ENCODE measurements around the gene COL8A2. TPM values are rescaled to one million over a fixed set of nuclear protein-coding genes. Genes with fewer than 3 reads are reported as not detected.

COL8A2 gene
- total RNA-seq, 1 experiment from 2014 or later, result 1.2 TPM

DNA sequence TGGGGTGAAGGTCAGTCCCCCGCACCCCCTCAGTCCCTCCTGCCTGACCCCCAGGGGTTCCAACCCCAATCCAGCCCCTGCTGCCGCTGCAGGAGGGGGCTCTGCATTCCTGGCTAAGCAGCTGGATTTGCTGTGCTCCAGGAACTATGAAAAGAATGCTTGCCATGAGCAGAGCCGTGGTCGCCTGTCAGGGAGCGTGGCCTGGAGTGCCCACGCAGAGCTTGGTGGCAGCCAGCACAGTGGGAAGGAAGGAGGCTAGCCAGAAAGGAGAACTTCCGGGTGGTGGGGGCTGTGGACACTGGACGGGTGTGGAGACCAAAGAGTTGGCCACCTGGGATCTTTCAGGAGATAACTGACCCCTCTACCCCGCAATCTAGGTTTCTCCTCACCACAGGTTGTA is 5.6 kb downstream of the COL8A2 start:
- POLR2A ChIA-PET, result no interaction called here
- in situ Hi-C loops (cut with HindIII; ENCODE audit: low pct_unique_long_range_greater_than_20kb, low sequenced_read_pairs), result no loop called here
- CTCF ChIA-PET, result interaction anchor here (0.6 to 1.1 kb wide), 2 partner anchors 15 to 75 kb away, joined by 3 to 6 read pairs; no protein-coding TSS in a partner anchor

DNA sequence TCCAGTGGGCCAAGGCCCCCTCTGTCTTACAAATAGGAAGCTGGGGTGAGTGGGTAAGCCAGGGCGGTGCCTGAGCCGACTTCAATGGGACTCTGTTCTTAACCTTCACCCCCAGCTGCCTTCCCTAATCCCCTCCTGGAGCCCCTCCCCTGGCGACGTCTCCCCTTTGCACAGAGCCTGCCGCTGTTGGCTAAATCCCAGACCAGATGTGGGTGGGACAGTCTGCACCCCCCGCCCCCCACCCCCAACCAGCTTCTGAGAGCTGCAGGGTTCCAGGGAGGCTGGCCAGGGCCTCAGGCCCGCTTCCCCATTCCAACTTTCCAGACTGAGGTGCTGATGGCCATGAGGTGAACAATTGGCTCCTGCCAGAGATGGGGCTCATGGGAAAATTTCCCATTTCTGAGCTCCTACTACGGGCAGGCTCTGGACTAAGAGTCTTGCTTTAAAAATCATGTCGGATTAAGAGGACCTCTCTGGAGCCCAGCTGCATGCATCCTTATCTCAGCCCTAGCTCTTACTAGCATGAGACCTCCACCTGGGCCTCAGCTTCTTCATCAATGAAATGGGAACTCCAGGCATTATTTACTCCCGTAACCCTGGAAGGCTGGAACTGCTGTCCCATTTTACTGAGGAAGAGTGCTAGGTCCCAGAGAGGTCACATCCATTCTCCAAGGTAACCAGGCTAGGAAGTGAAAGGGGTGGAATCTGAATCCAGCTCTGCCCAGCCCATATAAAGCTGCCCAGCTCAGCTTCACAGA is 6.4 kb downstream of the COL8A2 start:
- ChIA-PET CTCF (interaction anchor here (0.5 to 1.2 kb wide), 3 partner anchors 16 to 31 kb away, joined by 3 to 6 read pairs (median 3); partner anchors contain the start of gene TRAPPC3), POLR2A (interaction anchor here (0.8 kb wide), 1 partner anchor 16 kb away, joined by 3 read pairs; no protein-coding TSS in a partner anchor)
- H3K4me3 ChIP-seq (ENCODE audit: low read depth in 2 of 2, low read length in 2 of 2), result no peak overlapping the region
- H3K36me3 ChIP-seq (ENCODE audit: control insufficient read depth, insufficient read depth, low read length), result no peaks in the 10 kb centered on the region
- no peaks in the 10 kb centered on the region for H3K27me3 ChIP-seq (ENCODE audit: control insufficient read depth, insufficient read depth, low read length)
- H3K9me3 ChIP-seq (ENCODE audit: control insufficient read depth, insufficient read depth, low read depth, low read length), result no peaks in the 10 kb centered on the region
- no peak overlapping the region for H3K27ac ChIP-seq (ENCODE audit: low read length)
- DNase-seq (ENCODE audit: low read depth, low spot score), result no peak
- TF ChIP-seq, protein P1, sequence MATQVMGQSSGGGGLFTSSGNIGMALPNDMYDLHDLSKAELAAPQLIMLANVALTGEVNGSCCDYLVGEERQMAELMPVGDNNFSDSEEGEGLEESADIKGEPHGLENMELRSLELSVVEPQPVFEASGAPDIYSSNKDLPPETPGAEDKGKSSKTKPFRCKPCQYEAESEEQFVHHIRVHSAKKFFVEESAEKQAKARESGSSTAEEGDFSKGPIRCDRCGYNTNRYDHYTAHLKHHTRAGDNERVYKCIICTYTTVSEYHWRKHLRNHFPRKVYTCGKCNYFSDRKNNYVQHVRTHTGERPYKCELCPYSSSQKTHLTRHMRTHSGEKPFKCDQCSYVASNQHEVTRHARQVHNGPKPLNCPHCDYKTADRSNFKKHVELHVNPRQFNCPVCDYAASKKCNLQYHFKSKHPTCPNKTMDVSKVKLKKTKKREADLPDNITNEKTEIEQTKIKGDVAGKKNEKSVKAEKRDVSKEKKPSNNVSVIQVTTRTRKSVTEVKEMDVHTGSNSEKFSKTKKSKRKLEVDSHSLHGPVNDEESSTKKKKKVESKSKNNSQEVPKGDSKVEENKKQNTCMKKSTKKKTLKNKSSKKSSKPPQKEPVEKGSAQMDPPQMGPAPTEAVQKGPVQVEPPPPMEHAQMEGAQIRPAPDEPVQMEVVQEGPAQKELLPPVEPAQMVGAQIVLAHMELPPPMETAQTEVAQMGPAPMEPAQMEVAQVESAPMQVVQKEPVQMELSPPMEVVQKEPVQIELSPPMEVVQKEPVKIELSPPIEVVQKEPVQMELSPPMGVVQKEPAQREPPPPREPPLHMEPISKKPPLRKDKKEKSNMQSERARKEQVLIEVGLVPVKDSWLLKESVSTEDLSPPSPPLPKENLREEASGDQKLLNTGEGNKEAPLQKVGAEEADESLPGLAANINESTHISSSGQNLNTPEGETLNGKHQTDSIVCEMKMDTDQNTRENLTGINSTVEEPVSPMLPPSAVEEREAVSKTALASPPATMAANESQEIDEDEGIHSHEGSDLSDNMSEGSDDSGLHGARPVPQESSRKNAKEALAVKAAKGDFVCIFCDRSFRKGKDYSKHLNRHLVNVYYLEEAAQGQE (IDR thresholded peaks at IDR 0.05; ENCODE audit: insufficient read depth in 1 of 2, low read depth in 2 of 2, low read length in 1 of 2), result no peak
- TF ChIP-seq POLR2AphosphoS5 (IDR thresholded peaks at IDR 0.05; ENCODE audit: low read depth, low read length), result no peak
- no peak for TF ChIP-seq TCF7L2 (IDR thresholded peaks at IDR 0.05; ENCODE audit: low read depth, low read length)
- TF ChIP-seq, protein P2, sequence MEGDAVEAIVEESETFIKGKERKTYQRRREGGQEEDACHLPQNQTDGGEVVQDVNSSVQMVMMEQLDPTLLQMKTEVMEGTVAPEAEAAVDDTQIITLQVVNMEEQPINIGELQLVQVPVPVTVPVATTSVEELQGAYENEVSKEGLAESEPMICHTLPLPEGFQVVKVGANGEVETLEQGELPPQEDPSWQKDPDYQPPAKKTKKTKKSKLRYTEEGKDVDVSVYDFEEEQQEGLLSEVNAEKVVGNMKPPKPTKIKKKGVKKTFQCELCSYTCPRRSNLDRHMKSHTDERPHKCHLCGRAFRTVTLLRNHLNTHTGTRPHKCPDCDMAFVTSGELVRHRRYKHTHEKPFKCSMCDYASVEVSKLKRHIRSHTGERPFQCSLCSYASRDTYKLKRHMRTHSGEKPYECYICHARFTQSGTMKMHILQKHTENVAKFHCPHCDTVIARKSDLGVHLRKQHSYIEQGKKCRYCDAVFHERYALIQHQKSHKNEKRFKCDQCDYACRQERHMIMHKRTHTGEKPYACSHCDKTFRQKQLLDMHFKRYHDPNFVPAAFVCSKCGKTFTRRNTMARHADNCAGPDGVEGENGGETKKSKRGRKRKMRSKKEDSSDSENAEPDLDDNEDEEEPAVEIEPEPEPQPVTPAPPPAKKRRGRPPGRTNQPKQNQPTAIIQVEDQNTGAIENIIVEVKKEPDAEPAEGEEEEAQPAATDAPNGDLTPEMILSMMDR (IDR thresholded peaks at IDR 0.05), result no peak
- TF ChIP-seq SIN3A (IDR thresholded peaks at IDR 0.05; ENCODE audit: borderline replicate concordance, insufficient read depth, low read depth, low read length), result no peak
- intact Hi-C loops (cut with micrococcal nuclease; ENCODE audit: unreplicated experiment) (no loop called here), in situ Hi-C loops (cut with HindIII; ENCODE audit: low pct_unique_long_range_greater_than_20kb, low sequenced_read_pairs) (no loop called here)
- BruUV-seq (replicated peaks), result no TSS peak
- H3K4me1 ChIP-seq (ENCODE audit: control insufficient read depth, insufficient read depth, low read length), result no peaks in the 10 kb centered on the region
- no peak for ATAC-seq

More for the DNA sequence above, 5.6 kb downstream of the COL8A2 start:
- Histone ChIP-seq H3K4me1 (ENCODE audit: control insufficient read depth, insufficient read depth, low read length) (no peaks in the 10 kb centered on the region), H3K9me3 (ENCODE audit: control insufficient read depth, insufficient read depth, low read depth, low read length) (no peaks in the 10 kb centered on the region), H3K4me3 (ENCODE audit: low read depth in 2 of 2, low read length in 2 of 2) (no peak overlapping the region), H3K27ac (ENCODE audit: low read length) (no peak overlapping the region), H3K36me3 (ENCODE audit: control insufficient read depth, insufficient read depth, low read length) (no peaks in the 10 kb centered on the region), H3K27me3 (ENCODE audit: control insufficient read depth, insufficient read depth, low read length) (peaks cover under 1% of the 10 kb centered on the region; the same call in 1 of the 2 replicates)
- TF ChIP-seq TCF7L2 (IDR thresholded peaks at IDR 0.05; ENCODE audit: low read depth, low read length) (no peak), POLR2AphosphoS5 (IDR thresholded peaks at IDR 0.05; ENCODE audit: low read depth, low read length) (no peak), SIN3A (IDR thresholded peaks at IDR 0.05; ENCODE audit: borderline replicate concordance, insufficient read depth, low read depth, low read length) (no peak)
- TF ChIP-seq, protein P1 (IDR thresholded peaks at IDR 0.05; ENCODE audit: insufficient read depth in 1 of 2, low read depth in 2 of 2, low read length in 1 of 2), result no peak
- TF ChIP-seq, protein P2 (IDR thresholded peaks at IDR 0.05), result no peak
- BruUV-seq (replicated peaks), result no TSS peak
- no peak for ATAC-seq
- intact Hi-C loops (cut with micrococcal nuclease; ENCODE audit: unreplicated experiment), result no loop called here
- no peak for DNase-seq (ENCODE audit: low read depth, low spot score)

Measured in Panc1 (cell line).